Stimulated activated CD8-positive, alpha-beta memory T cell treated with anti-CD3 and anti-CD28 coated beads, Interleukin-7, amount 100 ng/mL, for 48 hours (primary cell): Measurements from ENCODE around the gene CD177.
"Not testable (repeated sequence)": the region's sequence is repeated elsewhere in the genome, so short reads cannot be mapped to it uniquely, and the experiment has no call there.

ENCODE experiments used
- DNase-seq, 2 donors: peaks; one replicate each; pipeline ENCODE4 v3.0.0-alpha.2; 2020; ENCODE audit warnings: low read depth in 1 of 2; ENCODE audit errors: extremely low read depth in 1 of 2

The CD177 gene

DNA sequence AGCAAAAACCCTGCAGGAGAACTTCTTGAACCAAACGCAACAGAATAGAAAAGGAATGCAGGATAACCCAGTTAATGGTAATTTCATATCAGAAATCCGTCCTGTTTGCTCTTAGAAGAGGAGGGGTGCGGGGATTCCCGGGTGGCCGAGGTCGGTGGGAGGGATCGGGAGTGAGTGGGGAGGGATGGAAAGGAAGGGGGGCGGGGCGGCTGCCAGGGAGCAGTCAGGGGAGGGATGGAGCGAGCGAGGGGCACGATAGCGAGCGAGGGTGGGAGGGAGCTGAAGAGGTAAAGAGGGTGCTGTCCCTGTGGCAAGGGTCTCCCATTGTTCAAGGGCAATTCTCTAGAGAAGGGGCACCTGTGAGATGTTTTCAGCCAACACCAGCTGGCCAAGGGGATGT is 26.5 kb downstream of the CD177 start:
- no peak for DNase-seq

GRCh38 chr19:43380771-43381386 is 27.4 kb downstream of the CD177 start:
- no peak for DNase-seq

DNA sequence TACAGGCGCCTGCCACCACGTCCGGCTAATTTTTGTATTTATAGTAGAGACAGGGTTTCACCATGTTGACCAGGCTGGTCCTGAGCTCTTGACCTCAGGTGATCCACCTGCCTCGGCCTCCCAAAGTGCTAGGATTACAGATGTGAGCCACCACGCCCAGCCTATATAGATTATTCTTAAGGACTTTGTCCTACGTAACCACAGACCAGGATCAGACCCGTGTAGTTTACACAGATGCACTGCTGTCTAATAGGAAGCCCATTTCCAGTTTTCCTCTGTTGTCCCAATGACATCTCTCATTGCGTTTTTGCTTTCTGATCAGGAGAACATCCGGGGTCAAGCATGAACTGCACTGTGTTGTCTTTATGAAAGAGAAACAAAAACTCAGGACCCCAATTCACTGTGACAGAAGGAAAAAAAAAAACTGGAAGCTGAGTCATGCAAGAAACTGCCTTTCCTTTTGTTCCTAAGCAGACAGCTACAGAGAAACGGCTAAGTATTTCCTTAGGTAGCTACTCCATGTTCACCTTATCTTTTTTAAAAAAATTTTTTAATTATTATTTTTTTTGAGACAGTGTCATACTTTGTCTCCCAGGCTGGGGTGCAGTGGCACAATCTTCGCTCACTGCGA is 29.2 kb downstream of the CD177 start:
- DNase-seq = not testable (repeated sequence)

GRCh38 chr19:43383254-43383653 is 29.8 kb downstream of the CD177 start:
- not testable (repeated sequence) for DNase-seq

GRCh38 chr19:43383759-43384158 is 30.3 kb downstream of the CD177 start:
- DNase-seq = not testable (repeated sequence)

DNA sequence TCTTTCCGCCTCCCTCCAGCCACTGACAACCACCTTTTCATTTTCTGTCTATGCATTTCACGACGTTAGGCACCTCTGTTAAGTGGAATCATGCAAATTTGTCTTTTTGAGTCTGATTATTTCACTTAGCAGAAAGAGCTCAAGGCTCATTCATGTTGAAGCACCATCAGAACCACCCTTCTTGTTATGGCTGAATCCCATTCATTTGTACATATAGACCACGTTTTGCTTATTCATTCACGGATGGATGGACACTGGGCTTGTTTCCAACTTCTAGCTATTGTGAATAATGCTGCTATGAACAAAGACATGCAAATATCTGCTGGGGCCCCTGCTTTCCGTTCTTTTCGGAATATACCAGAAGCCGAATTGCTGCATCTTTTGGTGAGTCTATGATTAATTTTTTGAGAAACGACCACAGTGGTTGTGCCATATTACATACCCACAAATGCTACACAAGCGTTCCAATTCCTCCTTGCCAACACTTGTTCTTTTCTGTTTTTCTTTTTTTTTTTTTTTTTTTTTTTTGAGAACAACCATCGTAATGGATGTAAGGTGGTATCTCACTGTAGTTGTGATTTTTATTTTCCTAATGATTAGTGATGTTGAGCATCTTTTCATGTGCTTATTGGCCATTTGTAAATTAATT is 37.5 kb downstream of the CD177 start:
- not testable (repeated sequence) for DNase-seq

DNA sequence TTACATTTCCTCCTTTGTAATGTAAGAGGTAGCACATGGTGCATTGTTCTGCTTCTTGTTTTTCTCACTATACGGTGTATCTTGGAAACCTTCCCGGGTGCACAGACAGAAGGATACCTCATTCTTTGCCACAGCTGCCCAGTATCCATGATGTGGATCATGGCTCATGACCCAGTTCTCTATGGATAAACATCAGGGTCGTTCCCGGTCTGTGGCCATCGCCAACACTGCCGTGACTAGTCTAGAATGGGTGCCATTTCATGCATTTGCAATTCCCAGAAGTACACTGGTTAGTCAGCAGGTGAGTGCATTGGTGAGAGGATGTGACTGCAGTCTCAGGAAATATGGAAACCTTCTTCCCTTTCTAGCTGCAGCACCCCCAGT is 38.1 kb downstream of the CD177 start:
- DNase-seq = not testable (repeated sequence)

GRCh38 chr19:43393501-43393900 is 40.0 kb downstream of the CD177 start:
- DNase-seq = not testable (repeated sequence)

- DNase-seq = no peak
These were observed 42.1 kb downstream of the CD177 start for GRCh38 chr19:43395561-43395960.

GRCh38 chr19:43406297-43406696 is 52.8 kb downstream of the CD177 start:
- no peak for DNase-seq

DNA sequence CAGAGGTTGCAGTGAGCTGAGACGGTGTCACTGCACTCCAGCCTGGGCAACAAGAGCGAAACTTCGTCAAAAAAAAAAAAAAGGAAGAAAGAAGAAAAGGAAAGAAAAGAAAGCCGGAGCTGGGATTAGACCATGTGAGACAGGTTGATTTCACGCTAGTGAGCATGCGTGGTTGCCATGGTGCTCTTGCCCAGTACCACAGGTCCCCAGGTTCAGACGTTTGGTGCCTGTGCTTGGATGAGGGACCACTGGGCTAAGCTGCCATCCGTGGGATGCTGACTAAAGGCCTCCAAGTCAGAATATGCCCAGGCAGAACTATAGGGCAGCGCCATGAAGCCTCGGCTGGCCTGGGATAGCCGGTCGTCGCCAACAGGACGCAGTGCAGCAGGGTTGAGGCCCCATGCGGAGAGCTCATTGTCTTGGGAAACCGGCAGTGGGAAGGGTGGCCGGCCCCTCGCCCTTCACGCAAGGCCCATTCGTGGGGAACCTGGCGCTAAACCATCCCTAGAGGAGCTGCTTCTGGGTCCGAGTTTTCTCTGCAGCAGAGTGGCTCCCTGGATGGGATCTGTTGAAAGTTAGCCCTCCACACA is 54.0 kb downstream of the CD177 start:
- DNase-seq = no peak

DNA sequence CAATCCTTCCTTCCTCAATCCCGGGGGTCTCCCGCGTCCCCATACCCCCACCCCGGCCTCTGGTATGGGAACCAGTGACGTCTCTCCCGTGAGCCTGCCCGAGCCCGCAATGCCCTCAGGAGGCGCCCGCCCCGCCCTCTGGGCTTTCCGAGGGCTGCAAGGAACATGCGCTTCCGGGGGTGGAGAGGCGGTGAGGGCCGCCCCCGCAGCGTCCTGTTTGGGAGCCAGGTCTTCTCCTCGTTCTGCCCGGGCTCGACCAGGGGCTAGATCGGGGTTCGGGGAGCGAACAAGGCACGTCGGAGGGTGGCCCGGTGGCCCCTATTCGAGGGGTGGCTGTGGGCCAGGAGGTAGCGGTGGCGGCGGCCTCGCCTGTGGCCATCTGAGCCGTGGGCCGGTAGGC is 54.6 kb downstream of the CD177 start:
- DNase-seq = no peak

DNA sequence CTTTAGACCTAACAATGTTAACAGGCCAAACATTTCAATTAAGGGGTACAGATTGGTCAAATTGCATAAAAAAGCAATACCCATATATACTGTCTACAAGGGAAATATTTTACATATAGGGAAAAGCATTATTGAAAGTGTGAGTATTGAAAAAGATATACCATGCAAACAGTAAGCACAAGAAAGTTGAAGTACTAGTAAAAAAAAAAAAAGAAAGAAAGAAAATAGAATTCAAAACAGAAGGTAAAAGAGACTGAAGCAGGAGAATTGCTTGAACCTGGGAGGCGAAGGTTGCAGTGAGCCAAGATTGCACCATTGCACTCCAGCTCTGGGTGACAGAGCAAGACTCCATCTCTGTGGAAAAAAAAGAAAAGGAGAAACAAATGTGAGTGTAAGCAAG is 55.9 kb downstream of the CD177 start:
- no peak for DNase-seq

DNA sequence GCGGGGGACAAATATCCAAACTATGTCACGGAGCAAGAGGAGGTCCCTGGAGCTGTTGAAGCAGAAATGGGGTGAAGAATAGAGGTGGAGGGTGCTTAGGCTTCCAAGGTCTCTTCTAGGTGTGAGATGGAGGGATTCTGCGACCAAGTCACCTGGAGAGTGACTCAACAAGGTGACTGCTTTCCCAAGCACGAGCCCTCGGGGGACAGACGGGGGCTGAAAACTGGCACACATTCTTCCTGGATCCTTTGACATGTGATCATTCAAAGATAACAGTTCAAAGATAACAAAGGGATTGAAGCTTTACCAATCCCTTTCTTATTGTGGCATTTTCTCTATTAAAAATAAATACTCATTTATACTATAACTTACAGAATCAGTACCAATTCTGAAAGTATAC is 59.0 kb downstream of the CD177 start:
- no peak for DNase-seq
